MM.1S (cell line): Measurements from ENCODE around the gene CPEB3.

Experiments used
- CTCF ChIP-seq: fragments of 300-600 bp; sonication (generic); IDR thresholded peaks from 2 replicates; pipeline ENCODE4 v1.5.1; 2016; ENCODE audit warnings: antibody characterized with exemption, low read length, mixed read lengths
- EZH2phosphoT487 ChIP-seq: fragments of 300-600 bp; sonication (generic); IDR thresholded peaks from 2 replicates; pipeline ENCODE4 v1.6.1; 2018; ENCODE audit warnings: antibody characterized with exemption, low read length

- TF ChIP-seq CTCF (no peak), EZH2phosphoT487 (no peak)
Measured at GRCh38 chr10:92183199-92183598, 107.7 kb downstream of the CPEB3 start.
